Inferior parietal cortex (tissue), 1 donor: ENCODE results near the gene KCNIP3.

Source experiments
- DNase-seq: peaks from one replicate; pipeline ENCODE4 v3.0.0-alpha.2; 2016; ENCODE audit errors: extremely low spot score

KCNIP3 gene

GRCh38 chr2:95294579-95295250, 2.4 kb upstream of the KCNIP3 start:
- DNase-seq = no peak

DNA sequence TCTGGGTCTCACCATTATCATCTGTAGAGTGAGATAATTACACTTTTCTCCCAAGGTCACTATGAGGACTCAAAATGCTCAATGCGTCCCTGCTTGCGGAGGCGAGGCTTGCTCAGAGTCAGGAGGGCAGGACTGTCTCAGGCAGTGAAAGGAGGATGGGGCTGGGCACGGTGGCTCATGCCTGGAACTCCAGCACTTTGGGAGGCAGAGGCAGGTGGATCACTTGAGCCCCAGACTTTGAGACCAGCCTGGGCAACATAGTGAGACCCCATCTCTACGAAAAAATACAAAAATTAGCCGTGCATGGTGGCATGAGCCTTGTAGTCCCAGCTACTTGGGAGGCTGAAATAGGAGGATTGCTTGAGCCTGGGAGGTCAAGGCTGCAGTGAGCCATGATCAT, 1.8 kb upstream of the KCNIP3 start:
- DNase-seq = no peak

DNA sequence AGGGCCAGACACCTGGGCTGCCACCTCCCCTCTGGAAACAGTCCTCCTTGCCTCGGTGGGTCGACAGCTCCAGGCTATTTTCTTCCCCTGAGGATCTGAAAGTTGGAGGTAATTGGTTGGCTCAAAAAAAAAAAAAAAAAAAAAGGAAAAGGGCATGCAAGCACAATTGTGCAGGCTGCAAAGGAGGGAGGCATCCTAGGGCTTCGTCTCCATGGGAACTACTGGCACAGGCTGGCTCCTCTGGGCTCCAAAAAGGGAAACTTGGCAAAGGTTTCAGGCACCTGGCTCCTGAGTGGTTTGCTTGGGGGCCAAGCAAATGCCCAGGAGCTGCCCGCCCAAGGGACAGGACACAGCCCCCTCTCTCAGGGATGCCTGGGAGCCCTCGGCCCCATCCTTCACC, 1.1 kb upstream of the KCNIP3 start:
- DNase-seq = peak; percentile 70

- peak; percentile 16 for DNase-seq
These were observed 670 bp downstream of the KCNIP3 start for GRCh38 chr2:95297639-95298395.

GRCh38 chr2:95298486-95299111, 1.5 kb downstream of the KCNIP3 start:
- no peak for DNase-seq

DNA sequence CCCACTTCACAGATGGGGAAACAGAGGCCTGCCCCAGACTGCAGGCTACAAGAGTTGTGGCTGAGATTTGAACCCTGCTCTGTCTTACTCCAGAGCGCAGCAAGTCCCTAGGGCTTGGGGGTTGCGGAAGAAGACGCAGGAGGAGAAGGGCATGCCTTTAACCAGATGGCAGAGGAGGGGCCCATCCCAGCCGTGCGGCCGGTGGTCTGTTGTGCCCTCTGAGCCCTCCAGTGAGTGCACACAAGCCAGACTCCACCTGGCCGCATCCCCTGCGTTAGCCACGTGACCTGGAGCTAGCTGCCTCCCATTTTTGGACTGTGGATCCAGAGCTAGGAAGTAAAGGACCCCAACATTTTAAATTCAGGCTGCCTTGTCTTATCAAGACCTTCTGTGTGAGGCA, 2.8 kb downstream of the KCNIP3 start:
- DNase-seq = no peak

DNA sequence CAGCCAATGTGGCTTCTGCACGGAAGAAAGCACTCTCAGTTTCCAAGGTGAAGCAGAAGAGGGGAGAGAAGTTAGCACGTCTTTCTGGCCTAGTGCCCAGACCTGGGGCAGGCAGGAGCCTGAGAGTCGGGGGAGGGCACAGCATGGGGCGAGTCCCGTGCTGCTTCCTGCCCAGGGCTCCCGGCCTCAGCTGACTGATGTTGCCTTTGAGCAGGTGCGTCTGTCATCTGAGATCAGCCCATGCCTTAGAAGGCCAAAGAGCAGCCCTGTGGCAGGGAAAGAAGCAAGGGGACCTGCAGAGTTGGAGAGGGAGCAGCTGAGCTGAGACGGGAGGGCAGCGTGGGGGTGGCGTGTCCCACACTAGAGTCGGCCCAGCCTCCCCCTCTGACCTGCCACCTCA, 3.3 kb downstream of the KCNIP3 start:
- DNase-seq = no peak

GRCh38 chr2:95301186-95301585, 4.0 kb downstream of the KCNIP3 start:
- no peak for DNase-seq

DNA sequence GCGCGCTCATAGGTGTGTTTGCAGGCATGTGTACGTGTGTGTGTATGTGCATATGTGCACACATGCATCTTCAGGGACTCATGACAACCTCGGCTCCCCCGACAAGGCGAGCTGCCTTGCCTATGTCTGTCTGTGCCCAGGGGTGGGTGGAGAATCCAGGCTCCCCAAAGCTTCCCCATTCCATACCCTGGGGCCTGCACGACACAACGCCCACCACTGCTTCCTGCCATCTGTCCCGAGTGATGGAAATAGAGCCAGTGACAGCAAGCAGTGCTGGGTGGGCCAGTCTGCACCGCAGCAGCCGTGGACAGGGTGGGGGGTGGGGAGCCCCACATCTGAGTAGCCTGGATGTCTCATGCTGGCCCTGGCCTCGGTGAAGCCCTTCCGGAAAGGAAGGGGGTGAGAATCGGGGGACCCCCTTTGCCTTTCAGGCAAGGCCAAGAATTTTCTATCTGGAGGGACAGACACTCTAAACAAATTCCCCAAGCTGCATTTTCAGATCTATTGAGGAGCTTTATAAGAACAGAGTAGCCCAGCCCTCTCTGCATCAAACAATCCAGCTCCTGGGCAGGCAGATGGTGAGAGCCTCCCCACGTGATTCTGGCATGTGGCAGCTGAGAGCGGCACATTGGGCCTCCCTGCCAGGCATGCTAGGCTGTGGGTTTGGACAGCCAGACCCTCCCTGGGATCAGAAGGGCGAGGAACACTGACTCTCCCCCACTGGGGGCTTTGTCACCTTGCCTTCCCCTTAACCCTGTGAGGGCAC, 4.9 kb downstream of the KCNIP3 start:
- DNase-seq = no peak

- DNase-seq = no peak
These were observed 6.2 kb downstream of the KCNIP3 start for GRCh38 chr2:95303191-95303919.

- DNase-seq = no peak
These were observed 8.4 kb downstream of the KCNIP3 start for GRCh38 chr2:95305380-95306061.

GRCh38 chr2:95306336-95306895, 9.3 kb downstream of the KCNIP3 start:
- no peak for DNase-seq

GRCh38 chr2:95307036-95307435, 9.9 kb downstream of the KCNIP3 start:
- DNase-seq = no peak

- DNase-seq = no peak
These were observed 10.7 kb downstream of the KCNIP3 start for GRCh38 chr2:95307878-95308277.

- DNase-seq = no peak
These were observed 11.4 kb downstream of the KCNIP3 start for GRCh38 chr2:95308426-95308990.

- no peak for DNase-seq
These were observed 12.5 kb downstream of the KCNIP3 start for GRCh38 chr2:95309599-95309998.

DNA sequence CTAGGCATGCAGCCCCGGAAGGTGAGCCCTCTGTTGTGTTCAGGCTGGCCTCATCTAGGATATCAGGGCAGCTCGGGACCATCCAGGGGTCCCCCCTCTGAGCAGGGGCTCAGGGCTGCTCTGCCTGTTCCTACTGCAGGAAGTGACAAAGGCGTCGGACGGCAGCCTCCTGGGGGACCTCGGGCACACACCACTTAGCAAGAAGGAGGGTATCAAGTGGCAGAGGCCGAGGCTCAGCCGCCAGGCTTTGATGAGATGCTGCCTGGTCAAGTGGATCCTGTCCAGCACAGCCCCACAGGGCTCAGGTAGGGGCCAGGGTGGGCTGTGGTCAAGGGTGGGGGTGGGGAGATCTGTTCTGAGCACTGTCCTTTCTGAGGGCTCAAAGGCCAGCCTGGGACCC, 13.1 kb downstream of the KCNIP3 start:
- no peak for DNase-seq

- DNase-seq = no peak
These were observed 13.5 kb downstream of the KCNIP3 start for GRCh38 chr2:95310651-95311050.

- no peak for DNase-seq
These were observed 14.8 kb downstream of the KCNIP3 start for GRCh38 chr2:95311815-95312542.
